BJ (cell line): ENCODE measurements around the gene RRN3. TPM values are rescaled to one million over a fixed set of nuclear protein-coding genes. Genes with fewer than 3 reads are reported as not detected.
A peak's percentile ranks its signal among the peaks of the same experiment; 100 is the strongest.
"Not testable (repeated sequence)": the region's sequence is repeated elsewhere in the genome, so short reads cannot be mapped to it uniquely, and the experiment has no call there.

Experiments used
- CTCF ChIA-PET: fragments of 350-600 bp; formaldehyde crosslinking; extraction: SDS; loops from one replicate; lab custom pipeline; 2021; ENCODE audit warnings: antibody characterized with exemption, inconsistent platforms; lab: Yijun Ruan, JAX
- POLR2A ChIA-PET: fragments of 300-600 bp; sonication (Branson Sonifier 250); formaldehyde crosslinking; extraction: SDS; loops from one replicate; lab custom pipeline; 2021; ENCODE audit warnings: antibody characterized with exemption; lab: Charles Lee
- DNase-seq: peaks from one replicate; pipeline ENCODE4 v3.0.0-alpha.2; 2011; ENCODE audit warnings: low read depth
- H3K27me3 ChIP-seq: 2 replicates; pipeline ENCODE4 v1.6.0; 2011; ENCODE audit warnings: low read length; ENCODE audit not compliant: control insufficient read depth, insufficient read depth
- H3K36me3 ChIP-seq: 2 replicates; pipeline ENCODE4 v1.5.1; 2011; ENCODE audit warnings: low read length; ENCODE audit not compliant: control insufficient read depth, insufficient read depth
- H3K4me3 ChIP-seq: 2 replicates; pipeline ENCODE4 v1.5.1; 2011; ENCODE audit warnings: low read depth, mild to moderate bottlenecking, control low read depth, low read length
- CTCF ChIP-seq: IDR thresholded peaks from 2 replicates; pipeline ENCODE4 v1.5.1; 2011; ENCODE audit warnings: low read depth, mild to moderate bottlenecking, control low read depth, inconsistent platforms, low read length, moderate library complexity; ENCODE audit not compliant: insufficient read depth
- polyA minus RNA-seq: library from RNA; depleted of rRNA, polyadenylated mRNA; stranded (reverse); fragments of >200 nt; gene quantifications from 2 replicates; pipeline ENCODE4 v1.2.3, GENCODE V29; 2011; rRNA and poly(A)+ RNA removed
- polyA plus RNA-seq: library from polyadenylated mRNA; depleted of rRNA; stranded (reverse); fragments of >200 nt; gene quantifications from 2 replicates; pipeline ENCODE4 v1.2.3, GENCODE V29; 2011; rRNA removed

Gene RRN3
- polyA plus RNA-seq, result 20.0 and 35.1 TPM in 2 replicates
- polyA minus RNA-seq, result 14.7 and 18.4 TPM in 2 replicates

GRCh38 chr16:15093955-15094827 lies at the start of gene RRN3:
TSS of gene RRN3 (minus strand) at chr16:15094272. CDS start at chr16:15094233, 39 bp downstream.
- H3K36me3 ChIP-seq, H3K27me3 ChIP-seq, CTCF ChIA-PET, POLR2A ChIA-PET: not testable (repeated sequence)
- DNase-seq, result peak; percentile 66
- H3K4me3 ChIP-seq, result peak within 1 kb of the TSS; percentile 46

- CTCF ChIA-PET, H3K36me3 ChIP-seq, H3K4me3 ChIP-seq, DNase-seq, POLR2A ChIA-PET, H3K27me3 ChIP-seq: not testable (repeated sequence)
These were observed 49.6 kb upstream of the RRN3 start for GRCh38 chr16:15143601-15144091.

- CTCF ChIA-PET, H3K36me3 ChIP-seq, POLR2A ChIA-PET, H3K4me3 ChIP-seq, DNase-seq, H3K27me3 ChIP-seq: not testable (repeated sequence)
These were observed 49.0 kb upstream of the RRN3 start for GRCh38 chr16:15142891-15143600.

- POLR2A ChIA-PET, H3K36me3 ChIP-seq, H3K4me3 ChIP-seq, H3K27me3 ChIP-seq, DNase-seq, CTCF ChIA-PET: not testable (repeated sequence)
These were observed 48.2 kb upstream of the RRN3 start for GRCh38 chr16:15142107-15142890.

- H3K36me3 ChIP-seq, result peaks cover 1% of the 10 kb centered on the region; the same call in 1 of the 2 replicates
- DNase-seq, result no peak
- CTCF ChIA-PET, result no interaction called here
- no peak overlapping the region for H3K4me3 ChIP-seq
- no peak for TF ChIP-seq CTCF
- no peaks in the 10 kb centered on the region for H3K27me3 ChIP-seq
- POLR2A ChIA-PET, result no interaction called here
These were observed 47.5 kb upstream of the RRN3 start for GRCh38 chr16:15141586-15141985.

GRCh38 chr16:15140444-15141365 lies 46.6 kb upstream of the RRN3 start:
- DNase-seq, POLR2A ChIA-PET: not testable (repeated sequence)

GRCh38 chr16:15137514-15137913 lies 43.4 kb upstream of the RRN3 start:
- H3K36me3 ChIP-seq, POLR2A ChIA-PET, H3K4me3 ChIP-seq, H3K27me3 ChIP-seq, DNase-seq, CTCF ChIA-PET: not testable (repeated sequence)

More at GRCh38 chr16:15140444-15141365, 46.6 kb upstream of the RRN3 start:
- CTCF ChIA-PET, H3K4me3 ChIP-seq, H3K36me3 ChIP-seq, H3K27me3 ChIP-seq: not testable (repeated sequence)

- POLR2A ChIA-PET, H3K36me3 ChIP-seq, DNase-seq, CTCF ChIA-PET, H3K27me3 ChIP-seq, H3K4me3 ChIP-seq: not testable (repeated sequence)
These were observed 41.6 kb upstream of the RRN3 start for GRCh38 chr16:15135483-15136360.

- H3K4me3 ChIP-seq, CTCF ChIA-PET, H3K27me3 ChIP-seq, H3K36me3 ChIP-seq, POLR2A ChIA-PET, DNase-seq: not testable (repeated sequence)
These were observed 40.8 kb upstream of the RRN3 start for GRCh38 chr16:15134752-15135482.
